Inflammatory macrophage treated with lipopolysaccharide for 4 hours (primary cell): ENCODE data around the gene COMMD6.

ENCODE experiments used
- DNase-seq: peaks from one replicate; pipeline ENCODE4 v3.0.0-alpha.2; 2020

Gene COMMD6

GRCh38 chr13:75518439-75519088, 19.1 kb downstream of the COMMD6 start:
- no peak for DNase-seq

- DNase-seq = peak; percentile 38
These were observed 23.3 kb downstream of the COMMD6 start for GRCh38 chr13:75514080-75514995.

GRCh38 chr13:75513271-75513670, 24.4 kb downstream of the COMMD6 start:
- peak; percentile 64 for DNase-seq

GRCh38 chr13:75512253-75512652, 25.4 kb downstream of the COMMD6 start:
- peak; percentile 96 for DNase-seq

- no peak for DNase-seq
These were observed 26.5 kb downstream of the COMMD6 start for GRCh38 chr13:75511051-75511625.

- no peak for DNase-seq
These were observed 29.6 kb downstream of the COMMD6 start for GRCh38 chr13:75508002-75508548.

GRCh38 chr13:75507027-75508001, 30.3 kb downstream of the COMMD6 start:
- peak; percentile 53 for DNase-seq

- peak; percentile 61 for DNase-seq
These were observed 31.6 kb downstream of the COMMD6 start for GRCh38 chr13:75506018-75506417.

- DNase-seq = peak; percentile 86
These were observed 32.3 kb downstream of the COMMD6 start for GRCh38 chr13:75505327-75505726.

- DNase-seq = no peak
These were observed 41.7 kb downstream of the COMMD6 start for GRCh38 chr13:75495938-75496337.

GRCh38 chr13:75494491-75494890, 43.1 kb downstream of the COMMD6 start:
- no peak for DNase-seq

- no peak for DNase-seq
These were observed 44.5 kb downstream of the COMMD6 start for GRCh38 chr13:75493156-75493555.

GRCh38 chr13:75492389-75492788, 45.3 kb downstream of the COMMD6 start:
- DNase-seq = no peak

GRCh38 chr13:75491376-75491775, 46.3 kb downstream of the COMMD6 start:
- no peak for DNase-seq

- DNase-seq = peak; percentile 91
These were observed 48.0 kb downstream of the COMMD6 start for GRCh38 chr13:75489502-75490263.

GRCh38 chr13:75486146-75487062, 51.2 kb downstream of the COMMD6 start:
- DNase-seq = no peak

- DNase-seq = no peak
These were observed 52.2 kb downstream of the COMMD6 start for GRCh38 chr13:75485286-75486062.

GRCh38 chr13:75482820-75483079, 54.9 kb downstream of the COMMD6 start:
- DNase-seq = no peak

GRCh38 chr13:75482070-75482819, 55.4 kb downstream of the COMMD6 start, which contains the start of gene TBC1D4:
TBC1D4 (minus strand) TSS chr13:75482169; CDS start chr13:75481767, 402 bp downstream.
- DNase-seq = peak; percentile 91
